Pons (tissue), 1 donor: ENCODE measurements around the gene CACNA1G.

Experiments used
- DNase-seq: peaks from one replicate; pipeline ENCODE4 v3.0.0-alpha.2; 2016; ENCODE audit warnings: low spot score

The CACNA1G gene

GRCh38 chr17:50533720-50534148, 26.8 kb upstream of the CACNA1G start:
- no peak for DNase-seq

GRCh38 chr17:50534222-50534978, 26.1 kb upstream of the CACNA1G start:
- DNase-seq = no peak

- no peak for DNase-seq
Observed at GRCh38 chr17:50534979-50535326, 25.6 kb upstream of the CACNA1G start.

- no peak for DNase-seq
Observed at GRCh38 chr17:50535407-50535806, 25.1 kb upstream of the CACNA1G start.

- DNase-seq = no peak
Observed at GRCh38 chr17:50536683-50537646, 23.6 kb upstream of the CACNA1G start.

- DNase-seq = no peak
Observed at GRCh38 chr17:50537721-50538548, 22.6 kb upstream of the CACNA1G start.

GRCh38 chr17:50538549-50539410, 21.7 kb upstream of the CACNA1G start:
- DNase-seq = no peak

GRCh38 chr17:50539762-50540559, 20.6 kb upstream of the CACNA1G start:
- DNase-seq = no peak

GRCh38 chr17:50540560-50541401, 19.7 kb upstream of the CACNA1G start:
- DNase-seq = no peak

GRCh38 chr17:50541402-50541715, 19.2 kb upstream of the CACNA1G start:
- DNase-seq = no peak

- peak; percentile 78 for DNase-seq
Observed at GRCh38 chr17:50541716-50542688, 18.5 kb upstream of the CACNA1G start.

GRCh38 chr17:50542795-50543774, 17.4 kb upstream of the CACNA1G start:
- DNase-seq = no peak

GRCh38 chr17:50544516-50544915, 16.0 kb upstream of the CACNA1G start:
- no peak for DNase-seq

GRCh38 chr17:50545311-50545710, 15.2 kb upstream of the CACNA1G start:
- DNase-seq = no peak

GRCh38 chr17:50546701-50547034, 13.8 kb upstream of the CACNA1G start:
- DNase-seq = no peak

GRCh38 chr17:50547035-50547735, 13.3 kb upstream of the CACNA1G start, which contains the start of gene SPATA20:
Gene SPATA20 (plus strand): TSS chr17:50547174. CDS start chr17:50547209, 35 bp downstream.
- peak; percentile 80 for DNase-seq

- no peak for DNase-seq
Observed at GRCh38 chr17:50547736-50548083, 12.8 kb upstream of the CACNA1G start.
